ENCODE data around the gene FCAMR. TPM values are rescaled to one million over a fixed set of nuclear protein-coding genes. Genes with fewer than 3 reads are reported as not detected.

The FCAMR gene
- total and polyA plus RNA-seq, 11 donors: not detected

- Histone ChIP-seq H3K4me1 (peaks cover 0 to 10% (median 0%) of the 10 kb centered on the region in 12 donors), H3K27ac (peak overlapping the region in 1 of 12 donors; percentile 17), H3K27me3 (no peaks in the 10 kb centered on the region), H3K9me3 (no peaks in the 10 kb centered on the region), H3K36me3 (no peaks in the 10 kb centered on the region), H3K4me3 (no peak overlapping the region)
- peak in 3 of 4 donors; percentile 55 to 67 (median 59) for ATAC-seq
- peak in 3 of 5 donors; percentile 30 to 60 (median 54) for DNase-seq
- TF ChIP-seq POLR2A (IDR thresholded peaks at IDR 0.05): no peak
- TF ChIP-seq, protein P1, sequence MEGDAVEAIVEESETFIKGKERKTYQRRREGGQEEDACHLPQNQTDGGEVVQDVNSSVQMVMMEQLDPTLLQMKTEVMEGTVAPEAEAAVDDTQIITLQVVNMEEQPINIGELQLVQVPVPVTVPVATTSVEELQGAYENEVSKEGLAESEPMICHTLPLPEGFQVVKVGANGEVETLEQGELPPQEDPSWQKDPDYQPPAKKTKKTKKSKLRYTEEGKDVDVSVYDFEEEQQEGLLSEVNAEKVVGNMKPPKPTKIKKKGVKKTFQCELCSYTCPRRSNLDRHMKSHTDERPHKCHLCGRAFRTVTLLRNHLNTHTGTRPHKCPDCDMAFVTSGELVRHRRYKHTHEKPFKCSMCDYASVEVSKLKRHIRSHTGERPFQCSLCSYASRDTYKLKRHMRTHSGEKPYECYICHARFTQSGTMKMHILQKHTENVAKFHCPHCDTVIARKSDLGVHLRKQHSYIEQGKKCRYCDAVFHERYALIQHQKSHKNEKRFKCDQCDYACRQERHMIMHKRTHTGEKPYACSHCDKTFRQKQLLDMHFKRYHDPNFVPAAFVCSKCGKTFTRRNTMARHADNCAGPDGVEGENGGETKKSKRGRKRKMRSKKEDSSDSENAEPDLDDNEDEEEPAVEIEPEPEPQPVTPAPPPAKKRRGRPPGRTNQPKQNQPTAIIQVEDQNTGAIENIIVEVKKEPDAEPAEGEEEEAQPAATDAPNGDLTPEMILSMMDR (IDR thresholded peaks at IDR 0.05): no peak
- intact Hi-C loops (cut with DNase I): no loop called here
- 57 to 73% (median 62%) methylated on average over 7 of the region's 7 CpGs for WGBS, 4 donors
These were observed 47.6 kb upstream of the FCAMR start for GRCh38 chr1:207017615-207018559.

DNA sequence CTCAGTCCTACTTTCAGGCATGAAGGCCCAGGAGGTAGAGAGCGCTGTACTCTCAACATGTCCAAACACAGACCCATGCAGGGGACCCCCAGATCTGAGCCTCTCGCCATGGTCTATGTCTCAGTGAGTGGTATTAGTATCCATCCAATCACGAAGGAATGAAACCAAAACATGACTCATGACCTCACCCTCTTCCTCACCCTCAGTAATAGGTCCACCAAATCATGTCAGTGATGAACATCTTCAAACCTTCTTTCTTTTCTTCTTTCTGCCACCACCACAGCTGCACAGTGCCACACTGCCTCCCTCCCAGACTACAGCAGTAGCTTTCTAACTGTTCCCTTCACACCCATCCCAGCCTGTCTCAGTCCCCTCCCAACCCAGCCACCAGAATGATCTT is 45.5 kb upstream of the FCAMR start:
- no peak overlapping the region for H3K4me3 ChIP-seq
- TF ChIP-seq, protein P1 (IDR thresholded peaks at IDR 0.05): no peak
- no peak for TF ChIP-seq POLR2A (IDR thresholded peaks at IDR 0.05)
- H3K27me3 ChIP-seq: no peaks in the 10 kb centered on the region
- H3K27ac ChIP-seq: no peak overlapping the region
- no peak for DNase-seq
- no peaks in the 10 kb centered on the region for H3K9me3 ChIP-seq
- peaks cover 0 to 10% (median 0%) of the 10 kb centered on the region in 12 donors for H3K4me1 ChIP-seq
- 88 to 96% (median 93%) methylated on average over 3 of the region's 3 CpGs for WGBS, 4 donors
- no peaks in the 10 kb centered on the region for H3K36me3 ChIP-seq
- intact Hi-C loops (cut with DNase I): no loop called here
- ATAC-seq: no peak

- intact Hi-C loops (cut with DNase I): no loop called here
- TF ChIP-seq, protein P1 (IDR thresholded peaks at IDR 0.05): no peak
- no peak for TF ChIP-seq POLR2A (IDR thresholded peaks at IDR 0.05)
- WGBS, 4 donors: 82 to 93% (median 90%) methylated on average over 3 of the region's 3 CpGs
These were observed 44.5 kb upstream of the FCAMR start for GRCh38 chr1:207014728-207015127.

DNA sequence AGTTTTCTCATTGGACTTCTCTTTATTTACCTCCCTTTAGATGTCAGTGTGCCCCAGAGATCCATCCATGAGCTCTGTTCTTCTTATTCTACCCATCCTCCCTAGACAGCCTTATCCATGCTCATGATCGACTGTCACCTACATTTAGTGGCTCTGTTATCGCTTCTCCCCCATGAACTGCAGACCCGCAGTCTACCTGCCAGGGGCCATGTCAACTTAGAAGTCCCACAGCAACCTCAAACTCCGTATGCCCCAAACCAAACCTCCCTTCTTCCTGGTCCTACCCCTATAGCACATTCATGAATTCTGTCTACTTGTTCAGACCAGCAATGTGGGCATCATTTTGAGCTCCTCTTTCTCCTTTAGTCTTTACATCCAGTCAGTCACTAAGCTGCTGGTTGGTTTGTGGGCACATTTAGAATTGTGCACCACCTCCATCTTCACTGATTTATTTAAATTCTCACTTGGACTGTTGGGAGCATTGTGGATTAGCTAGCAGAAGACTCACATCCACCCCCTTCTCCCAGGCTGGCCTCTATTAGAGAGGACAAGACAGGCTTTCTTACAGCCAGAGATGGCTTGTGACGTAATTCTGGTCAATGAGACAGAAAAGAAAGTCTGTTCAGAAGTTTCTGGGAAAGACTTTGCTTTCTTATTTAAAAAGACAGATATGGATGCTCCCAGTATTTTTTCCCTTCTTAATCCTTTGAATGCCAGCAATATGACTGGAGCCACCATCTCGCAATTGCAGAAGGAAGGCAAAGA is 43.2 kb upstream of the FCAMR start:
- 67 to 93% (median 76%) methylated on average over 6 of the region's 6 CpGs for WGBS, 4 donors
- TF ChIP-seq, protein P1 (IDR thresholded peaks at IDR 0.05): no peak
- no peak for TF ChIP-seq POLR2A (IDR thresholded peaks at IDR 0.05)

More at GRCh38 chr1:207014728-207015127, 44.5 kb upstream of the FCAMR start:
- ATAC-seq: no peak
- H3K4me1 ChIP-seq: peaks cover 0 to 10% (median 0%) of the 10 kb centered on the region in 12 donors
- H3K9me3 ChIP-seq: no peaks in the 10 kb centered on the region
- no peaks in the 10 kb centered on the region for H3K36me3 ChIP-seq
- H3K27ac ChIP-seq: no peak overlapping the region
- no peaks in the 10 kb centered on the region for H3K27me3 ChIP-seq
- DNase-seq: no peak
- H3K4me3 ChIP-seq: no peak overlapping the region

More for the DNA sequence above, 43.2 kb upstream of the FCAMR start:
- Histone ChIP-seq H3K27me3 (no peaks in the 10 kb centered on the region), H3K27ac (no peak overlapping the region), H3K4me3 (no peak overlapping the region), H3K9me3 (no peaks in the 10 kb centered on the region), H3K4me1 (peaks cover 0 to 10% (median 0%) of the 10 kb centered on the region in 12 donors), H3K36me3 (no peaks in the 10 kb centered on the region)
- ATAC-seq: no peak
- DNase-seq: no peak
- intact Hi-C loops (cut with DNase I): no loop called here
